GM12801 (cell line): ENCODE results near the gene EID3.

ENCODE experiments used
- CTCF ChIP-seq: IDR thresholded peaks from one replicate; pipeline ENCODE4 v1.5.1; 2011; ENCODE audit warnings: control low read depth; ENCODE audit not compliant: insufficient read length; ENCODE audit errors: extremely low read depth

The EID3 gene

GRCh38 chr12:104317538-104318210, 14.1 kb downstream of the EID3 start:
- TF ChIP-seq CTCF, result no peak

DNA sequence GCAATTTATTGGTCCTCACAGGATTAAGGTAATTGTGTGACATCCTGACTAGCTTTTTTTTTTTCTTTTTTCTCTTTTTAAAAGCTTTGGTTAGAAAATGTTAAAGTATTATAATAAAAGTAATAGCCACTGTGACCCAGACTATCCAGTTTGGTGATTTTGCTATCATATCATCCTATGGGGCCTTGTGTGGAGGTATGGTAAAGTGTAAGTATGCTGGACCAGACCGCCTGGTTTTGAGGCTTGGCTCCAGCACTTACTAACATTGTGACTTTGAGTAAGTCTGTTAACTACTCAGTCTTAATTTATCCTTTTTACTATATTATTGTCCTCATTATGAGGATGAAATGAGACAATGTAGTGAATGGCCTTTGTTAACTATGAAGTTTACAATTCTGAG, 15.5 kb downstream of the EID3 start:
- no peak for TF ChIP-seq CTCF

DNA sequence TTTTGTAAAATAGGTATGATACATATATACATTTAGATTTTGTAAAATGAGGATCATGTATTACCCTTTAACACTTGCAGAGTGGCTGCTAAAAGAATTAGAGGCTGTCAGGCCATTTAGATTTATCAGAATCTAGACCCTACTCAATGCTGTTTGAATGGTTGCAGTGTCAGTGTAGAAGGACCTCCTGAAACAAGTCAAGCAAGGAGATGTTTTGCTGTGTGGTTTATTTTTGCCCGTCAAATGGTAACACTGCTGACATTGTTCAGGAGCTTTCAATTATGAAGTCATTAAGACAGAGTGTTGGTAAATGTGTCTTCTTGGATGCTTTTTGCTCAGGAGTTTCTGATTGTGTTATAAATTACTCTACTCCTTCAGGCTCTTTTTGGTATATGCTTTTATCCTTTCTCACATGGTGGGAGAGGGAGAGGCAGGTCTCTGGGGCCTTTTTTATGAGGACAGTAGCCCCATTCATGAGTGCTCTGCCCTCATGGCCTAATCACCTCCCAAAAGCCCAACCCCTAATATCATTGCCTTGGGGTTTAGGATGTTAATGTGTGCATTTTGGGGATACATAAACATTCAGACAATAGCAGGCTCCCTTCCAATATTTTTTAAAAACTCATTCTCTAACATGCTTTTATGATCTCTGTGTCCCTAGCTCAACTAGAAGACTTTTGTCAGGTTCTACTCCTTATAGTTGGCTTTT, 16.5 kb downstream of the EID3 start:
- TF ChIP-seq CTCF, result no peak

DNA sequence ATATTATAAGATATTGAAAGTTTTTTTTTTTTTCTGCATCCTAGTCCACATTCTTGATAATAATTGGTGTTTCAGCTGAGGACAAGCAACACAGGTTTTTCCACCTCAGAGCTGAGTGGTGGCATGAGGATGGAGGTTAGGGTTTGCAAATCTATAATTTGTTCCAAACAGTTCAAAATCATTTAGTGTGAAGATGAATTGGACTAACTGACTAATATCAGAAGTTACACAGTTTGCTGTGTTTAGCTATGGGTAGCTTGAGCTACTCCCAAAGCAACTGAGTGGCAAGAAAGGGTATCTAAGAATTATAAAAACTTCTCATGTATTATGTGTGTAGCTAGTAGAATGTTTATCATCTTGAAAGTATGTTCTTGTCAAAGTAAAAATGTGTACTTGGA, 17.1 kb downstream of the EID3 start:
- TF ChIP-seq CTCF, result no peak

GRCh38 chr12:104321949-104322348, 18.4 kb downstream of the EID3 start:
- TF ChIP-seq CTCF, result no peak

- no peak for TF ChIP-seq CTCF
These were observed 20.4 kb downstream of the EID3 start for GRCh38 chr12:104323899-104324298.

DNA sequence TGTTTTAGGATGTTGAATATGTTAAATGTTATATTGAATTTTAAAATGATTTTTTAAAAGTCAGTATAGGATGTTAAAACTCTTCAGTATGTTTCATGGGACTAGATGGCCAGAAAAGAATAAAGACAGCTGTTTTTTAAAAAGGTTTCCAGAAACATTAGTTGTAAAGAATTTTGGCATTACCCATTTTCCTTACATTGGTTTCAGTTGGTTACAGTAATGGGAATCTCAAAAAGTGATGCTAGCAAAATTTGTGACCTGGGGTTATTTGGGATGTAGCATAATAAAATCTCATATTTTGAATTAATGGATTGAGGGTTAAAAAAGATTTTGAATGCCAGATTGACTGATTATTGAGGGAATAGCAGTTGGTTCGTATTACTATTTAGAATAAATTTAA, 25.3 kb downstream of the EID3 start:
- TF ChIP-seq CTCF, result no peak
